GM18517 (cell line): Measurements from ENCODE around the gene PDGFA.

Source experiments
- ATAC-seq: cut with Tn5 transposase; IDR thresholded peaks from one replicate; pipeline ENCODE4 v1.9.1; 2021; ENCODE audit warnings: mild to moderate bottlenecking, moderate library complexity; ENCODE audit not compliant: unreplicated experiment

PDGFA gene

GRCh38 chr7:475951-476441, 43.6 kb downstream of the PDGFA start:
- ATAC-seq = no peak

- no peak for ATAC-seq
Observed at GRCh38 chr7:475425-475728, 44.3 kb downstream of the PDGFA start.

DNA sequence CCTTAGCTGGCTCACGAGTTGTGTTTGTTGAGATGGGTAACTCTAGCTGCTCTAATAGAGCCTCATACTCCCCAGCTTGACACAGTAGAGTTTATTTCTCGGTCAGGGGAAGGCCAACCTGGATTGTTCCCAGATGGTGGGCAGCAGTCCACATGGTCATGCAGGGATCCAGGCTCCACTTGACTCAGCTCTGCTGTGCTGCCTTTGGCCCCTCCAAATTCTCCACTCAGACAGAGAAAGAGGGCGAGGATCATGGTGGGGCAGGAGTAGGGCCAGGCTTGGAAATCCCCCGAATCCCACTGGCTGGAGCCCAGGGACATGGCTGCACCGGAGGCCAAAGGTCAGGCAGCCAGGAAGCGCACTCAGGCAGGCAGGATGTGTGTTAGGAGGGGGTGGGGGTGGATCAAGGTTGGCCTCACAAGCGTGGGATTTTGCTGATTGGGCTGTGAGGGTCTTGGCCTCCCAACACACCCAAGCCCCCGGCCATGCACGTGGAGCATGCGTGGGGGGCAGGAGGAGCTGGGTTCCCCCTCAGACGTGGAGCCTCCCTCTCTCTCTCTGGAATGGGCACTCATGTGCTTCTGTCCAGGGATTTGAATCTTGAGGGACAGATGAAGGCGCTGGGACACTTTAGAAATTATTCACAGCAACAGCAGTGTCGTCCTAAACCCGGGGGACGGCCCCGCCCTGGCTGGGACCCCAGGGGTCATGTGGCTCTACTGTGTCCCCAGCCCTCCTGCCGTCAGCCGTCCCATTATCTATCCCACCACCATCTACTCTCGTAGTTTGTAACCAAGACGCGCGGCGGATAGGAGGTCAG, 44.8 kb downstream of the PDGFA start:
- no peak for ATAC-seq

GRCh38 chr7:473870-474604, 45.6 kb downstream of the PDGFA start:
- no peak for ATAC-seq

GRCh38 chr7:473211-473734, 46.4 kb downstream of the PDGFA start:
- ATAC-seq = no peak

- ATAC-seq = no peak
Observed at GRCh38 chr7:472640-472957, 47.0 kb downstream of the PDGFA start.

DNA sequence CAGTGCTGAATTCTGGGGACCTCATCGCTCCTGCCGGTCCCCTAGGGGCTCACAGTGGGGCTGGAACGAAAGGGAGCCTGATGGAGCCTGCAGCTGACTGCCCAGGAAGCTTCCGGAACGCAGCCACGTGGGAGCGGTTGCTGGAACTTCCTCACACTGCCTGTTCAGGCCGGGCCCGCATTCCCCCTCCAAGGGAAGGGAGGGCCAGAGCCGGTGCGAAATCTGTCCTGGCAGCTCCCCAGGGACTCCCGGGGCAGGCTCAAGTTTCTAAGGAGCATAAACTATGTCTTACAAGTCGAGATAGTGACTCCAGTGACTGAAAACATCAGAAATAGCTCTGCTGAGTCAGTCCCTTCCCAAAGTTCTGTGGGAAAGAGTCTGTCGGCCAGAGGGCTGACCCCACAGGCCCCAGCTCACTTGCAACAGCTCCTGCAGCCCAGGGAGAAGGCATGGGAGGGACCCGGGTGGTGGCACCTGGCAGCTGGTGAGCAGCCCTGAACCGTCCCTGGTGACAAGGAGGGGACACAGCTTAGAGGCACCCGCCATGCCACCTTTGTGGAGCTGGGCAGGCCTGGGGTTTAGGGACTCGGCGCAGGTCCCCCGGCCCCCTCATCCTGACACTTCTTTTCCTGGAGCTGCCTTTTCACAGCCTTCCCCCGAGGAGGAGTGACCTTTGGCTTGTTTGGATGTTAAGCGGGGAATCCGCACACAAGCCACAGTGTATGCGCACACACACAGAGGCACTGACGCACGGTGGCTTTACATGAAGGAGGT, 47.6 kb downstream of the PDGFA start:
- ATAC-seq = no peak

GRCh38 chr7:471191-471865, 48.3 kb downstream of the PDGFA start:
- no peak for ATAC-seq

DNA sequence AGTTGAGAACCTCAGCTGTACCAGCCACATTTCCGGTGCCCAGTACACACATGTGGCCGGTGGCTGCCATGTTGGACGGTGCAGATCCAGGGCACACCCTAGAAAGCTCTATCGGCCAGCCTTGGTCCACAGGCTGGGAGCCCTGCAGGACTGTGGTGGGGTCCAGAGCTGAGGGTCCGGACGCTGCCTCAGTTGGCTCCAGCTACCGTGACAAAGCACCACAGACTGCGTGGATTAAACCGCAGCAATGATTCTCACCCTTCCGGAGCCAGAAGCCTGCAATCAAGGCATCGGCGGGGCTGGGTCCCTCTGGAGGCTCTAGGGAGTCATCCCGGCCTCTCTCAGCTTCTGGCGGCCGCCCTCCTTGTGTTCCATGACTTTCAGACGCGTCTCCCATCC, 50.1 kb downstream of the PDGFA start:
- no peak for ATAC-seq

DNA sequence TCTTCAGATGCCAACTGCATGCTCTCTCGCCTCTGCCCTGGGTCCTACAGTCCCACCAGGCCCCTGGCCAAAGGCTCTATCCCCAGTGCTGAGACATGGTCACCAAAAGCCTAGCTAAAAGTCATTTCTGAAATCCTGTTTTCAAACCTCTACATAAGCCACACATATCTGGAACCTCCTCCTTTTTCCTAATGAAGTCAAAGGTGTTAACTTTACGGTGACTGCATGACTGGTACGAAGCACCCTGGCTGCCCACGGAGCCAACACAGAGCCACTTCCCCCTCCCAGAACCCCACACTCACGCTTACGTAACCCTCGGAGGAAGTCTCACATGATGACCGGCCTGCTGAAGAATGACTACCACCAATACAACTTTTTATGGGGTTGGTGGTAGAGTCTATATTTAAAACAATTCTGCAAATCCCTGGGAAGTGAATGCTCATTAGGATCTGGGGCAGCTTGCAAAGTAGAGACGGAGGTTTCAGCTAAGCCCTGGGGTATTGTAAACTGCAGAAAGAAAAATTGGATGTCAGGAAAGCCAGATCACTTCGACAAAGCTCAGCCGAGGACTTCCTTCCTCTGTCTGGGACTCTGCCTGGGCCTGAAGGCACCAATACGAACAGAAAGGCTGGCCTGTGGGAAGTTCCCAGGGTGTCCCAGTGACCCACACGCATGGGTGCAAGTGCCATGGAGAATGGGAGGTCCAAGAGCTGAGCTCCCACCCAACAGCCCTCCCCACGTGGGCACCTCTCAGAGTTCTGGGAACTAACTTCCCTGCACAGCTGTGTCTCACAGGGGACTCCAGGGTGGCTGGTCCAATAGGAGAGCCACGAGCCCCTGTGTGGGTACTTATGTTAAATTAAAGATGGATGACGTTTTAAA, 50.7 kb downstream of the PDGFA start:
- ATAC-seq = no peak

DNA sequence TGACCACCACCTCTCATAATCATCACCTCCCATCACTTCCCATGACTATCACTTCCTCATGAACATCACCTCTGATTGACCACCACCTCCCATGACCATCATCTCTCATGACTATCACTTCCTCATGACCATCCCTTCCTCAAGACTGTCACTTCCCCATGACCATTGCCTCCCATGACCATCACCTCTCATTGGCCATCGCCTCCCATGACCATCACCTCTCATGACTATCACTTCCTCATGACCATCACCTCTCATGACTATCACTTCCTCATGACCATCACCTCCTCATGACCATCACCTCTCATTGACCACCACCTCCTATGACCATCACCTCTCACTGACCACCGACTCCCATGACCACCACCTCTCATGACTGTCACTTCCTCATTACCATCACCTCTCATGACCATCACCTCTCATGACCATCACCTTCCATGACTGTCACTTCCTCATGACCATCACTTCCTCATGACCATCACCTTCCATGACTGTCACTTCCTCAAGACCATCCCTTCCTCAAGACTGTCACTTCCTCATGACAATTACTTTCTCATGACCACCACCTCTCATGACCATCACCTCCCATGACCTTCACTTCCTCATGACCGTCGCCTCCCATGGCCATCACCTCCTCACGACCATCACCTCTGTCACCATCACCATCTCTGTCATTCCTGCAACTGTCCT, 51.6 kb downstream of the PDGFA start:
- ATAC-seq = no peak

DNA sequence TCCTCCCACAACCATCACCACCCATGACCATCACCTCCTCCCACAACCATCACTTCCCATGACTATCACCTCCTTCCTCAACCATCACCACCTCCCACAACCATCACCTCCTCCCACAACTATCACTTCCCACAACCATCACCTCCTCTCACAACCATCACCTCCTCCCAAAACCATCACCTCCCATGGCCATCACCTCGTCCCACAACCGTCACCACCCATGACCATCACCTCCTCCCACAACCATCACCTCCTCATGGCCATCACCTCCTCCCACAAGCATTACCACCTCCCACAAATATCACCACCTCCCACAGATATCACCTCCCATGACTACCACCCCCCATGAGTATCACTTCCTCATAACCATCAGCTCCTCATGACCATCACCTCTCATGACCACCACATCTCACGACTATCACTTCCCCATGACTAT, 52.2 kb downstream of the PDGFA start:
- ATAC-seq = no peak

- ATAC-seq = no peak
Observed at GRCh38 chr7:466465-467191, 53.0 kb downstream of the PDGFA start.

DNA sequence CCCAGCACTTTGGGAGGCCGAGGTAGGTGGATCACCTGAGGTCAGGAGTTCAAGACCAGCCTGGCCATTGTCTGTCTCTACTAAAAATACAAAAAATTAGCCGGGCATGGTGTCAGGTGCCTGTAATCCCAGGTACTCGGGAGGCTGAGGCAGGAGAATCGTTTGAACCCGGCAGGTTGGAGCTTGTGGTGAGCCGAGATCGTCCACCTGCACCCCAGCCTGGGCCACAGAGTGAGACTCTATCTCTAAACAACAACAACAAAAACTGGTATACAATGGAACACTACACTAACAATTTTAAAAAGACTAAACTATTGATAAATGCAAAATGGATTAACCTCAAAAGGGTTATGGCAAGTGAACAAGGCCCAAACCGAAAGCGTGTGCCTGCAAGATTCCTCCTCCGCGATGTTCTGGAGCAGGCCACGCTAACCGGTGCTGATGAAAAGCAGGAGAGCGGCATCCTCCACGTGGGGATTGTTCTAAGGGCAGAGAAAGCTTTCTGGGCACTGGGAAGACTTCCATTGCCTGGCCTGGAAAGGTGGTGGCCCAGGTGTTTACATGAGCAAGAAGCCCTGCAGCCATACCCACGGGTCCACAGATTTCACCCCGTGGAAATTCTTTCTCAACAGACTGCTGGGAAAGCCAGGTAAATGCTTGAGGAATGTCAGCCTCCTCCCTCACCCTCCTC, 53.8 kb downstream of the PDGFA start:
- ATAC-seq = no peak

DNA sequence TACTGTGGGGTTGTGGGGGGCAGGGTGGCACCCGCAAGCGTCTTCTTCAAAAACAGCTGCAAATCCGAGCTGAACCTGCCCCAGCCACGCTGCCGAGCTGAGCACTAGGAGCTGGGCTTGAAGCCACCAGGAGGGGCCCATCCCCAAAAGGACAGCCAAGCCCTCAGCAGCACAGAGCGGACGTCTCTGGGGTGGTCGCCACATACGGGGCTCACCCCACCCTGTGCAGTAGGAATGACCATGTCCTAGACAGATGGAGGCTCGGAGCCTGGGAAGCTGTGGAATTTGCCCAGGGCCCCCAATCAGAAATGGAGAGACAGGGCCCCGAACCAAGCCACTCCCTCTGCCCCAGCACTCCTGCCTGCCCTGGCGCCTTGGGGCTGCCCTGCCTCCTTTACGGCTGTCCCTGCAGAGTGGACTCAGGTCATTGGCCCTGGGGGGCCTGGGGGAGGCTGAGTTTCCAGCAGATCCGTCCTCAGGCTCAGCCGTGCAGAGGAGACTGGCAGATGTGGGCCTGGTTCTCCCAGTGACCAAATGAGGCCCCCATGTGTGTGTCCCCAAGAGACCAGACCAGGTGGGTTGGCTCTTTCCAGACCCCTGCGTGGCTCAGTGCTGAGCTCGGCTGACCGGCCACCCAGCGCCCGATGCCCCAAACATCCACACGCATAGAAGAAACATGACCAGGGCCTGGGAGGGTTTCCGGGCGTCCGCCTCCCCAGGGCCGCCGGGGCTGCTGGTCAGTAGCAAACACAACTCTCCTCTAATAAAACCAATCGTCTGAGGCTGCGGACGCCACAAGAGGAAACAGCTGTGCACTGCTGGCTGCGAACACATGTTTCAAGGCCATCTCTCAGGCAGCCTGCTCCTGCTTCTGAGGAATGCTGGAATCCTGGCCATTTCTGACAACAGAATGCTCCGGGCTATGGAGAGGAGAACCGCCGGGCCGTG, 54.9 kb downstream of the PDGFA start:
- ATAC-seq = no peak

DNA sequence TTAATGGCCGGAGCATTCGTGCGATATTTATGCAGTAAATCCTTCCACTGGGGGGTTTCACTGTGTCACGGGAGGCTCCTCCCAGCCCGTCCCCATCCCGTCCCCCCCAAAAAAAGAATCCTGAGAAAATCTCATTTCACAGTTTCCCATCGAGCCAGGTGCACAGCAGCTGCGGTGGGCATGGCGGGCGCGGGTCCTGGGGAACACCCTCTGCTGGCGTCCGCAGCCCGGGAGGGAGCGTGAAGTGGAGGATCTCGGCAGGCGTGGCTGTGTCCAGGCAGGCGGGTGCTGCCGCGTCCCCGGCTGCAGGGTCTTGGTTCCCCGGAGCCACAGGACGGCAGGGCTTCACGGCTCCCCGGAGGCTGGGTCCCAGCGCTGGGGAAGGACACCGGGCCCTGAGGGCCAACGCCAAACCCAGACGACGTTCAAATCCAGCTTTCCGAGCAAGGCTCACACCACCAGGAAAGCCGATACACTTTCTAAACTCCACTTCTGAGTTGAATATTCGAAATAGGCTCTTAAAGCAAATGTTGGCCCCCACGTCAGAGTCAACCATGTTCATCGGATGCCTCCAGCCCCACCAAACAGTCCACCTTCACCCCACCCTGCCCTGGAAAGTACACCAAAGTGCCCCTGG, 55.7 kb downstream of the PDGFA start:
- ATAC-seq = no peak
